HL-60 (cell line): ENCODE measurements around the gene EXOC5.

ENCODE experiments used
- CTCF ChIP-seq: IDR thresholded peaks from one replicate; pipeline ENCODE4 v1.5.1; 2011; ENCODE audit warnings: low read length, control low read depth, inconsistent platforms; ENCODE audit not compliant: insufficient read depth
- GABPA ChIP-seq: IDR thresholded peaks from 2 replicates; pipeline ENCODE4 v1.6.1; 2012; ENCODE audit warnings: low read depth
- POLR2AphosphoS5 ChIP-seq: IDR thresholded peaks from 2 replicates; pipeline ENCODE4 v1.6.1; 2012; ENCODE audit warnings: low read depth
- REST ChIP-seq: IDR thresholded peaks from 2 replicates; pipeline ENCODE4 v1.6.1; 2012; ENCODE audit warnings: low read depth; ENCODE audit not compliant: insufficient replicate concordance

- TF ChIP-seq CTCF: no peak
- no peak for TF ChIP-seq REST
- no peak for TF ChIP-seq POLR2AphosphoS5
- TF ChIP-seq GABPA: no peak
Observed at GRCh38 chr14:57262117-57262516, 6.6 kb downstream of the EXOC5 start.
